Brain pericyte (primary cell): ENCODE data around the gene PFKFB2.

Source experiments
- DNase-seq: peaks from one replicate; pipeline ENCODE4 v3.0.0-alpha.2; 2012; ENCODE audit warnings: low read depth, low spot score

Gene PFKFB2

DNA sequence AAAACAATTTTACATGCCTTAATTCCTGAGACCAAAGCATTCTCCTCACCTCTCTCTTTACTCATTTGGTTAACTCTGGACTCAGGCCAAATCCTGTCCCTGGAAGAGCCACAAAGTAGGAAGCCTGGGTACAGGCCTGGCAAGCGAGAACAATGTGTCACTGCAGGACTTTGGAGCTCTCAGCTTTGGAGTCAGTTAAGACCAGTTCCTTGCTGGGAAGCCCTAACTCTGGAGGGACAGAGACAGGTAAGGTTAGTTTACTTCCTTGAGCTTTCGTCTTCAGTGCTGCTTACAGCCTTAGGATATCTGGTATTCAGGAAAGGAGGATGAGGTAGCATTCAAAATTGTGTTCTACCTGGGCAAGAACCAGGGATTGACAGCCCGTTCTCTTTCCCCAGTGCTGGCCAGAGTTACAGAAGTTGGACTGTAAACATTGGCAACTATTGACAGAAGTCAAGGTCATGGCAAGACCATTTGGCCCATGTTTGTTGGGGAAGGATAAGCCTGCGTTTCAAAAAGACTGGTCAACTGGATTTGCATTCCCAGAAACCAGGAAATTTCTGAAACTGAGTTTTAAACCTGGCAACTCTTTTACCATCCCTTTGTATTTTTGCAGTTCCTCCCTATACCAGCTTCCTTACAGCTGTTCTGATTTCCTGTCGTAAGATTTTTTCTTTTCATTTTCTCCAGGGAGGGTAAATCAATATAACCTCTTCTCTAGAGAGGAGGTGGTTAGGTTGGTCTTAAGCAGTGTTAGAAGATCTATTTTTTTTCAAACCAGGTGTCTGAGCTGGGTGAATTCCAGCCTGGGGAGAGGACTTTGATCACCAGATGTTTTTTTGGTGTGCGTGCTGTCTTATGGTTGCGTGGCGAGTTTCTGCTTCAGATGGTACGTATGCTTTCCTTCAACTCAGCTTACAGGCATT lies 35.9 kb downstream of the PFKFB2 start, which contains the start of gene C4BPB:
Gene C4BPB, plus strand, starts transcription at position 160 of the 926 bp plus-strand sequence. Its CDS starts 672 bp downstream, at position 832.
- no peak for DNase-seq

DNA sequence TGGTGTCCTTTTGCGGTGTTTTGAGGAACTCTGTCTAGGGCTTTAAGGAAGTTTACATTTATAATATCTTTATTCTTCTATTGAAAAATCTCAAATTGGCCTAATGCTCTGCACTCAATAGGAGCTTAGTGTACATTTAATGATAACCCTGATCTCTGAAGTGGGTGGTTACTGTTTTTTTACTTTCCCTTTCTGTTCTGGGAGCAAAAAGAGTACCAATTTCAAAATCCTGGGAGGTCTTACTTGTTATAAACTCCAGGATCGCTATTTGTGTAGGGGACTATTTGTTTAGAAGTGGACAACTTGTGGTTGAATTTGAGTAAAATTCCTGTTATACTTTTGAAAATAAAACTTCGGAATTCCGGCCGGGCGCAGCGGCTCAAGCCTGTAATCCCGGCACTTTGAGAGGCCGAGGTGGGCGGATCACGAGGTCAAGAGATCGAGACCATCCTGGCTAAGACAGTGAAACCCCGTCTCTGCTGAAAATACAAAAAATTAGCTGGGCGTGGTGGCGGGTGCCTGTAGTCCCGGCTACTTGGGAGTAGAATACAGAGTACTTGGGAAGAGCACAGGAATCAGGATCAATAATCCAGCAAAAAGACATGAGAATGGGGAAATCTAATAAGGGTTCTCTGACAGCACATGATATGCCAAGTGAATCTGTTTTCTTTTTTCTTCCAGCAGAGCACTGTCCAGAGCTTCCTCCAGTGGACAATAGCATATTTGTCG lies 36.7 kb downstream of the PFKFB2 start:
- DNase-seq, result no peak

DNA sequence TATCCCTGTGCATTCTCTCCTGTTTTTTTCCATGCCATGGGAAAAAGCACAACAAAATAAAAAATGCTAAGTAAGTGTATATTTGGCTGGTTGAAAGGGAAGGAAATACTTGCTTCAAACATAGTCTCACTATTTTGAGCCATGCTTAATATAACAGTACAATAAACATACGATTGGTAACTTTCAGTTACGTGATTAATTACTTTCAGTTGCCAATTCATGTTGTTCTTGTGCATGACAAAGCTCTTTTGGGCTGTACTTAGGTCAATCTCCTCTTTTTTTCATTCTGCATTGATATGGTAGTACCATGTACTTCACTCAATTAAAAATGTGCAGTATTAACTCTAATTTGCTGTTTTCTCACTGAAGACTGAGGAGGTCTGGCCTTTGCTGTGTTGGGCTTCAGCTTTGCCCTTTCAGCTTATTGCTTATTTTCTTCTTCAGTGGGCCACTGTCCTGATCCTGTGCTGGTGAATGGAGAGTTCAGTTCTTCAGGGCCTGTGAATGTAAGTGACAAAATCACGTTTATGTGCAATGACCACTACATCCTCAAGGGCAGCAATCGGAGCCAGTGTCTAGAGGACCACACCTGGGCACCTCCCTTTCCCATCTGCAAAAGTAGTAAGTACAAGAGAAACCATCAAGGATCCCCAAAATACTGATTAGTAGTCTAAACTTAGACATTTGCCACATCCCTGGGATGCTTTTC lies 38.3 kb downstream of the PFKFB2 start:
- no peak for DNase-seq

GRCh38 chr1:207093944-207094343 lies 40.9 kb downstream of the PFKFB2 start:
- no peak for DNase-seq

DNA sequence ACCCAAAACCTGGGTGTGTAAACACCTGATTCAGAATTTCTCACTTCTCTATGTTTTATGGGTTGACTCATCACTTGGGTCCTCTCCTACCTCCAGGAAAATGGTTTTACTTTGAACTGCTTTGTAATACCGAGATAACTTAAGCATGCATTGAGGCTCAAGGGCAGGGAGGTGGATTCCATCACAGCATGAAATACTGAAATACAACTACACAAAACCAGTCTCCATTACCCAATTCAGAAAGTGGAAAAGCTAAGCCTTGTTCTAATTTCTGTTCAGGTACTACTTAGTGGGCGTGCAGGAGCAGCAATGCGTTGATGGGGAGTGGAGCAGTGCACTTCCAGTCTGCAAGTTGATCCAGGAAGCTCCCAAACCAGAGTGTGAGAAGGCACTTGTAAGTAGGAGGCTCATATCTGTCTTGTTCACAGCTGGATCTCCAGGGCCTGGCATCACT lies 44.8 kb downstream of the PFKFB2 start:
- DNase-seq, result no peak

DNA sequence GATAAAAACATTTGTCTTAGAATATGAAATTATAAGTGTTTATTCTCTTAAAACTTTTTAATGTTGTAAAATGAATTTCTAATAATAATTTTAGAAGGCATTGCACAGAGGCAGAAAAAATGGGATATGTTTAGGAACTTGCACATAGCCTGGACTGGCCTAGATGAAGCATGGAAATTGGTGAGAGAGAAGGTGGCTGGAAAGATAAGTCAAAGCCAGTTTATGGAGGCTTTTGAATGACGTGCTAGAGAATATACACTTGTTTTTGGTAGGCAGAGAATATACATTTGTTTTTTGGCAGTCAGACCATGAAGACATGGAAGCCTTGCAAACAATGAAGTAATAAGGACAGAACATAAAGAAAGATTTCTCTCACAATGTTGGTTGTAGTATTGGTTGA lies 48.6 kb downstream of the PFKFB2 start:
- DNase-seq, result no peak

- DNase-seq, result no peak
These were observed 49.1 kb downstream of the PFKFB2 start for GRCh38 chr1:207102146-207102545.

GRCh38 chr1:207102659-207103058 lies 49.6 kb downstream of the PFKFB2 start:
- DNase-seq, result no peak

DNA sequence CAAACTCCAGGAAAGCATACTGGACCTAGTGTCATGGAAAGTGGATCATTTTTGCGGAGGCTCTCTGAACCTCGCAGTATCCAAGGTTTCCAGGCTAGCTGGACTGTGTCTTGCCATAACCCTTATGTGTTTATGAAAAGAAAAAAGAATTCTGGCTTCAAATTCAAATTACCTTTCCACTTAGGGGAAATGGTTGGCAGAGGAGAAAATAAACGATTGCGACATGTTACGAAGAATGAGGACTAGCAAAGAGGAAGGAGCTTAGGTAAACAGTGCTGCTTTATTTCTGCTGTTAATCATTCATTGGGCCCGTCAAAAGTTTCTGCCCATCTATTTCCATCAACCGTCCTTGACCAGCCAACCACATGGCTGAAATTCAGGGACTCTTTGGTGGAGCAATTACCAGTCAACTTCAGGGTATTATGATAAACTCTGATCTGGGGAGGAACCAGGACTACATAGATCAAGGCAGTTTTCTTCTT lies 50.9 kb downstream of the PFKFB2 start, which contains the start of gene C4BPA:
Gene C4BPA, plus strand, starts transcription at position 342 of the 482 bp plus-strand sequence. CDS start 8,793 bp downstream, outside the sequence.
- DNase-seq, result no peak

DNA sequence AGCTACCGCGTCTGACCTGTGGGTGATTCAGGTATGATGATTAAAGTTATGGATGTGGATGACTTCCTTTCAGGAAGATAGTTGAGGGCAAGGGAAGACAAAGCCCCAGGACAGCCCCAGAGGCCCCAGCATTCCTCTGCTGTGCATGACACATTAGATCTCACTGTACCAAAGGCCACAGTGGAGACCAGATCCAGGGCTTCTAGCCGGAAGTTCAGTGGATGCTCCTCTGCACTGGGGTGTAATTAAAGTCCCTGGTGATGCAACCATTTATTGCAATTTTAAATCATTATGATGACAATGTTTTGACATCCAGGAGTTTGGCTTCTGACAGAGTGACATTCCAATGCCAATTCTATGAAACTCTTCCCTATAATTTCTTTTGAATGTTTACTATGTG lies 55.9 kb downstream of the PFKFB2 start:
- no peak for DNase-seq

DNA sequence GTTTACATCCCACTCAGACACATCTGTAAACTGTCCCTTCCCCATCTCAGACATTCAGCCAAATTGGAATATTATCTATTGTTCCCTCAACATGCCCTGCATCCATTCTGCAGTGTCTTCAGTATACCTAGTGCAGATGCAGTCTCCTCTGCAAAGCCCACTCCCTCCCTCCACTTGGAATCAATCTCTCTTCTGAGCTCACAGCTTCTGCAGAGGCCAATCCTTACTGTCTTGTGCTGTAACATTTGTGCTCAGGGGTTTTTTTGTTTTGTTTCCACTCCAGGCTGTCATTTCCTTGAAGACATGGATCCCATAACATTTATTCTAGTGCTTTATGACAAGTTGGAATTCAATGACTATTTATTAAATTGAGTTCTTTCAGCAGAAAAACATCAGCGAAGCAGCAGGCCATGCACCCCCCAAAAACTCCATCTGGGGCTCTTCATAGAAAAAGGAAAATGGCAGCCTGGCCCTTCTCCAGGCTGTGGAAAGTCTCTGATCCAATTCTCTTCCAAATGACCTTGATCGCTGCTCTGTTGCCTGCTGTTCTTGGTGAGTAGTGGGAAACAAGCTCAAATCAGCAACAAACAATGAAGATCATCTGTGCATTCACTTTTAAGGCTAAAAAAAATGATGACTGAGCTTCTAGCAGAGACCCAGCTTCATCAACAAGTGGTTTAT lies 59.7 kb downstream of the PFKFB2 start:
- no peak for DNase-seq

DNA sequence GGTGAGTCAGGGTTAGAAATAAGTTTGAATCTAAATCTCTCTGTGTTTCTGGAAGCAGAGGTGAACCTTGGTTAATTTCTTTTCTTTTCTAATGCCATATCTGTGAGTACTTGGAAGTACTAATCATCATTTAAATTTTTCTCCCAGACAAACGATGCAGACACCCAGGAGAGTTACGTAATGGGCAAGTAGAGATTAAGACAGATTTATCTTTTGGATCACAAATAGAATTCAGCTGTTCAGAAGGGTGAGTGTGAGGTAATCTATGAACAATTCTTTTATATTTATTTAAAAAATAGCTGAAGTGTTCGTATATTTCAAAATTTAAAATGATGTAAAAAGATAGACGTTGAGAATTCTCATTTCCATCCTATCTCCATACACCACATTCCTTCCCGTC lies 62.2 kb downstream of the PFKFB2 start:
- no peak for DNase-seq

GRCh38 chr1:207124389-207124788 lies 71.3 kb downstream of the PFKFB2 start:
- DNase-seq, result no peak

GRCh38 chr1:207128336-207128921 lies 75.4 kb downstream of the PFKFB2 start:
- DNase-seq, result no peak

DNA sequence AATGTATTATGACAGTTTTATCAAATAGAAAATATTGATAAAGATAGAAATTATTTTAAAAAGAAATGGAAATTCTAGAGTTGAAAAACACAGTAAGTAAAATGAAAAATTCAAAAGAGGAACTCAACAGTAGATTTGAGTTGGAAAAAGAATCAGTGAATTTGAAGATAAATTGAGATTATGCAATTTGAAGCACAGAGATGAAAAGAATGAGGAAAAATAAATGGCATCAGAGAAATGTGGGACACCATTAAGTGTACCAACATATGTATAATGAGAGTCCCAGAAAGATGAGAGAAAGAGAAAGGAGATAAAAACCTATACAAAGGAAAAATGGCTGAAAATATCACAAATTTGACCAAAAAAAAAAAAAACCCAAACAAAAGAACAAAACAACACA lies 76.0 kb downstream of the PFKFB2 start:
- DNase-seq, result no peak
